Body of pancreas (tissue), 4 donors: ENCODE data around the gene ATRNL1. TPM values are rescaled to one million over a fixed set of nuclear protein-coding genes. Genes with fewer than 3 reads are reported as not detected.

Experiments used
- ATAC-seq: fragments of 150-250 bp; one replicate; pipeline ENCODE4 v1.9.1; 2016
- DNase-seq, 4 donors: peaks; one replicate each; pipeline ENCODE4 v3.0.0-alpha.2; 2019
- H3K27ac ChIP-seq, 4 donors: fragments of 200-600 bp; sonication (generic); 1 replicate in 3 of 4; 2 replicates in 1 of 4; pipeline versions ENCODE4 v1.5.1 to v1.6.1; 2016 to 2019; ENCODE audit warnings: mild to moderate bottlenecking in 1 of 4, mixed read lengths in 1 of 4, moderate library complexity in 1 of 4
- H3K27me3 ChIP-seq, 2 donors: fragments of 200-600 bp; sonication (generic); one replicate each; pipeline ENCODE4 v1.6.0; 2016; ENCODE audit warnings: mild to moderate bottlenecking in 1 of 2
- H3K36me3 ChIP-seq, 2 donors: fragments of 200-600 bp; sonication (generic); replicated peaks in 1 of 2; 2 replicates each; pipeline ENCODE4 v1.5.1; 2016; ENCODE audit warnings: low read depth in 2 of 2; ENCODE audit not compliant: insufficient read depth in 1 of 2
- H3K4me1 ChIP-seq: fragments of 200-600 bp; sonication (generic); one replicate; pipeline ENCODE4 v1.6.0; 2016
- H3K4me3 ChIP-seq, 2 donors: fragments of 200-600 bp; sonication (generic); 1 replicate in 1 of 2; 2 replicates in 1 of 2; pipeline ENCODE4 v1.5.1; 2016 to 2019
- H3K9me3 ChIP-seq, 3 donors: fragments of 200-600 bp; sonication (generic); 1 replicate in 2 of 3; 2 replicates in 1 of 3; pipeline ENCODE4 v1.5.1; 2016
- CTCF ChIP-seq, 7 experiments: fragments of 450-650 bp in 4 of 7; fragments of 200-600 bp in 3 of 7; sonication (generic) in 3 of 7; IDR thresholded peaks; one replicate each; pipeline ENCODE4 v1.5.1; 2016 to 2019; ENCODE audit warnings: antibody characterized with exemption in 7 of 7
- POLR2A ChIP-seq, 3 donors: fragments of 450-650 bp; IDR thresholded peaks; one replicate each; pipeline ENCODE4 v1.6.1; 2016; ENCODE audit warnings: antibody characterized with exemption in 3 of 3, mild to moderate bottlenecking in 2 of 3
- WGBS, 2 donors: methylation state at CpG; one replicate each; pipeline ENCODE4 v1.1.5; 2017; 5-methylcytosine and 5-hydroxymethylcytosine counted together
- intact Hi-C: fragments of 100-400 bp; cut with DNase I; formaldehyde crosslinking; loops from one replicate; pipeline ENCODE4 v1.15.1; 2023
- total RNA-seq, 2 donors: library from RNA; depleted of rRNA; stranded (reverse); fragments of >200 nt; gene quantifications; one replicate each; pipeline ENCODE4 v1.1.0, GENCODE V29; 2016

The ATRNL1 gene
- total RNA-seq, 2 donors from 2014 or later, result 3.0 to 6.5 TPM

GRCh38 chr10:115968236-115968635, 875.1 kb downstream of the ATRNL1 start:
- no peaks in the 10 kb centered on the region for H3K36me3 ChIP-seq
- intact Hi-C loops, result no loop called here
- ATAC-seq (no peak), DNase-seq (no peak)
- H3K4me3 ChIP-seq, result no peak overlapping the region
- H3K4me1 ChIP-seq, result no peaks in the 10 kb centered on the region
- TF ChIP-seq POLR2A (IDR thresholded peaks at IDR 0.05) (no peak), CTCF (IDR thresholded peaks at IDR 0.05) (no peak)
- WGBS, 2 donors, result 83 to 93% methylated on average over 3 of the region's 3 CpGs
- H3K9me3 ChIP-seq, result no peaks in the 10 kb centered on the region
- H3K27ac ChIP-seq, result no peak overlapping the region
- H3K27me3 ChIP-seq, result no peaks in the 10 kb centered on the region

- no peaks in the 10 kb centered on the region for H3K4me1 ChIP-seq
- H3K4me3 ChIP-seq, result no peak overlapping the region
- H3K9me3 ChIP-seq, result no peaks in the 10 kb centered on the region
- DNase-seq, result peak in 1 of 4 donors; percentile 14
- no peaks in the 10 kb centered on the region for H3K36me3 ChIP-seq
- intact Hi-C loops, result no loop called here
- TF ChIP-seq POLR2A (IDR thresholded peaks at IDR 0.05), result no peak
- TF ChIP-seq CTCF (IDR thresholded peaks at IDR 0.05), result no peak
- 76 to 85% methylated on average over 11 of the region's 11 CpGs for whole genome bisulfite sequencing, 2 donors
- H3K27me3 ChIP-seq, result no peaks in the 10 kb centered on the region
- no peak for ATAC-seq
- no peak overlapping the region for H3K27ac ChIP-seq
Observed at GRCh38 chr10:115969591-115969990, 876.4 kb downstream of the ATRNL1 start.

DNA sequence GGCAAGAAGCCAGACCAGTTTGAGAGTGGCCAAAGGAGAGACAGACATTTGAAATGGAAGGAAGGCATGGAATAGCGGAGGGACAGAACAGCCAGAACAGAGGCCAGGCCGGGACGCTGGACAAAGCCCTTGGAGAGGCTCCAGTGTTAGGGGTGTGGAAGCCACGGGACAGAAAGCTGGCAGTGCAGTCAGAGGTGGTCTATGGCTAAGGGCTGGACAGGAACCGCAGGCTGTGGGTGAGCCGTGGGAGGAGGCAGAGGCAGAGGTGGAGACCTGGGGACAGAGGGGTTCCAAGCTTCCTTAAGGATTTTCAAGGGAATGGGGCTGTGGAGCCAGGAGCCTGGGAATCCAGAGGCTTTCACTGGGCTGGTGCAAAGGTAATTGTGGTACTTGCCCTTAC, 878.8 kb downstream of the ATRNL1 start:
- no peak overlapping the region for H3K27ac ChIP-seq
- 82 to 84% methylated on average over 6 of the region's 6 CpGs for WGBS, 2 donors
- TF ChIP-seq POLR2A (IDR thresholded peaks at IDR 0.05) (no peak), CTCF (IDR thresholded peaks at IDR 0.05) (no peak)
- no peaks in the 10 kb centered on the region for H3K36me3 ChIP-seq
- H3K4me1 ChIP-seq, result no peaks in the 10 kb centered on the region
- intact Hi-C loops, result no loop called here
- no peaks in the 10 kb centered on the region for H3K9me3 ChIP-seq
- ATAC-seq, result no peak
- H3K4me3 ChIP-seq, result no peak overlapping the region
- H3K27me3 ChIP-seq, result no peaks in the 10 kb centered on the region
- no peak for DNase-seq

DNA sequence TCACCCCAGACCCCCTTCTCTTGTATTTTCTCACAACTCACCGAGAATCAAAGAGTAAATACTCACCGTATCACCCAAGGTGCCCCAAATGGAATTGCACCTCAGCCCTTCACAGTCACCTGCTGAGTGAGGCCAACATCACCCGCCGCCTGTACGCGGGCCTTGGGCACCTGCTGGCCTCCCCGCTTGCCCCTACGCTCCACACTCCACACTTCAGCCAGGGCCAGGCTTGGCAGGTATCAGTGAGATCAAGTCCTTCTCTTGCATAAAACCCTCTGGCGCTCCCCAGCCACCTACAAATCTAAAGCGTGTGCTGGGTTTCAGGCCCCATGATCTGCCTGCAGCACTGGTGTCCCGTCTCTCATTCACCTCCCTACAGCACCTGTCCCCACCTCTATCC, 879.3 kb downstream of the ATRNL1 start:
- H3K4me1 ChIP-seq, result no peaks in the 10 kb centered on the region
- H3K27me3 ChIP-seq, result no peaks in the 10 kb centered on the region
- no peak overlapping the region for H3K4me3 ChIP-seq
- no peaks in the 10 kb centered on the region for H3K36me3 ChIP-seq
- intact Hi-C loops, result no loop called here
- 75 to 81% methylated on average over 11 of the region's 11 CpGs for WGBS, 2 donors
- TF ChIP-seq POLR2A (IDR thresholded peaks at IDR 0.05) (no peak), CTCF (IDR thresholded peaks at IDR 0.05) (no peak)
- DNase-seq, result no peak
- H3K27ac ChIP-seq, result no peak overlapping the region
- H3K9me3 ChIP-seq, result no peaks in the 10 kb centered on the region
- ATAC-seq, result no peak

DNA sequence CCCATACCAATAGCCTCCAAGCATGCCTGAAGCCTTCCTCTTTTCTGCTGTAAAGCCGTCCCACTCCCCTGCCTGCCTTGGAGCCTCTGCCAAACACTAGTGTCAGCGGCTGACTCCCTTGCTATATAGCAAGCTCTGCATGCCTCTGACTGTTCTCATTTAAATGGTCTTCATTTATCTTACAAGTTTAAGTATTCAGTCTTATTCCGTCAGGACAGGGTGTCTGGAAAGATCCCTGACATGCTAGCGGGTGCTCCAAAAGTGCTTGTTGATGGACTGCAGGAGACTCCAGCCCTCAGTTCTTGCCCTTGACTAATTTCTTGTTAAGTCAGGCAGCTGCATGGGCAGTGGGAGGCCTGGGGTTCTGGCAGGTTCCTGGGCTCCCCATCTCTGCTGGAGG, 881.2 kb downstream of the ATRNL1 start:
- ATAC-seq (no peak), DNase-seq (no peak)
- H3K4me3 ChIP-seq, result no peak overlapping the region
- intact Hi-C loops, result no loop called here
- no peaks in the 10 kb centered on the region for H3K36me3 ChIP-seq
- 77 to 90% methylated on average over 4 of the region's 4 CpGs for WGBS, 2 donors
- H3K4me1 ChIP-seq, result no peaks in the 10 kb centered on the region
- no peak overlapping the region for H3K27ac ChIP-seq
- H3K27me3 ChIP-seq, result no peaks in the 10 kb centered on the region
- H3K9me3 ChIP-seq, result no peaks in the 10 kb centered on the region
- TF ChIP-seq POLR2A (IDR thresholded peaks at IDR 0.05), result no peak
- TF ChIP-seq CTCF (IDR thresholded peaks at IDR 0.05), result no peak
